Ectodermal cell (in vitro differentiated cells): Measurements from ENCODE around the gene ARL4D.

Experiments used
- H3K27ac ChIP-seq: 2 replicates; pipeline ENCODE4 v1.7.0; 2013; ENCODE audit warnings: mild to moderate bottlenecking, low read depth, low read length; ENCODE audit not compliant: insufficient read depth, poor library complexity, severe bottlenecking
- H3K27me3 ChIP-seq: 2 replicates; pipeline ENCODE4 v1.7.0; 2013; ENCODE audit warnings: mild to moderate bottlenecking, low read length; ENCODE audit not compliant: insufficient read depth, control insufficient read depth, poor library complexity, severe bottlenecking
- H3K36me3 ChIP-seq: one replicate; pipeline ENCODE4 v1.7.0; 2013; ENCODE audit warnings: low read length; ENCODE audit not compliant: control insufficient read depth, insufficient read depth
- H3K4me1 ChIP-seq: one replicate; pipeline ENCODE4 v1.7.0; 2013; ENCODE audit warnings: low read length; ENCODE audit not compliant: control insufficient read depth, insufficient read depth
- H3K4me3 ChIP-seq: 2 replicates; pipeline ENCODE4 v1.7.0; 2013; ENCODE audit warnings: low read depth, low read length, control low read depth; ENCODE audit not compliant: insufficient read depth
- H3K9me3 ChIP-seq: 2 replicates; pipeline ENCODE4 v1.7.0; 2013; ENCODE audit warnings: mild to moderate bottlenecking, low read length, moderate library complexity; ENCODE audit not compliant: control insufficient read depth
- WGBS, 2 experiments: methylation state at CpG; one replicate each; pipeline ENCODE4 v1.1.7; 2013; ENCODE audit warnings: missing lambda C conversion rate in 2 of 2; 5-methylcytosine and 5-hydroxymethylcytosine counted together

ARL4D gene

DNA sequence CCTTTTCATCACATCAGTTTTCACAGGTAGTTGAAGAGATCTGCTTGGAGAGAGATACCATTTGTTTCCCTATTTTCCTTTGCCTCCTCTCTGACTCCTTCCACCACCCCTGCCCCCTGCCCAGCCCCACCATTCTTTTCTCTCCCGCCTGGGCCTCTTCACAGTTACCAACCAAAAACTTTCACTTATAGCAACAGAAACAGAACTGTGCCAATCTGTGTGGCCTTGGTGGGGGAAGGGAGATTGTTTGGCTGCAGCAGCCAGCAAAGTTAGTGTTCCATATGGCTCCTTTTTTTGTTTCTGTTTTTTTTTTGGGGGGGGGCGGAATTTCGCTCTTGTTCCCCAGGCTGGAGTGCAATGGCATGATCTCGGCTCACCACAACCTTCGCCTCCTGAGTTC is 17.2 kb upstream of the ARL4D start:
- 93 to 97% methylated on average over 5 of the region's 5 CpGs for WGBS, 2 experiments
- Histone ChIP-seq H3K27ac (no peak overlapping the region), H3K36me3 (no peaks in the 10 kb centered on the region), H3K4me1 (no peaks in the 10 kb centered on the region), H3K9me3 (no peaks in the 10 kb centered on the region), H3K4me3 (no peak overlapping the region), H3K27me3 (no peaks in the 10 kb centered on the region)

DNA sequence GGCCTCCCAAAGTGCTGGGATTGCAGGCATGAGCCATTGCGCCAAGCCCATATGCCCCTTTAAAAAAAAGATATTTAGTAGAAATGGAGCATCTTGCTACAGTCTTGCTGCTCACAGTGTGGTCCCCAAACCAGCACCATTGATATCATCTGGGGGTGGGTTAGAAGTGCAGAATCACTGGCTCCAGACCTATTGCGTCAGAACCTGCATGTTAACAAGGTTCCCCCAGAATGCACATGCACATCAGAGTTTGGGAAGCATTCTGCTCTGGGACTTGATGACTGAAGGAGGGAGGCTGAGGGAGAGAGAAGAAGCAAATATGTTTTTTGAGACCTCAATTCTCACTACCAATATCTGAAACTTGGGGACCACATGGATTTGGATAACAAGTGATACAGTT is 16.0 kb upstream of the ARL4D start:
- 89 to 96% methylated on average over 2 of the region's 2 CpGs for WGBS, 2 experiments
- Histone ChIP-seq H3K4me3 (no peak overlapping the region), H3K36me3 (no peaks in the 10 kb centered on the region), H3K9me3 (no peaks in the 10 kb centered on the region), H3K4me1 (no peaks in the 10 kb centered on the region), H3K27ac (no peak overlapping the region), H3K27me3 (no peaks in the 10 kb centered on the region)

DNA sequence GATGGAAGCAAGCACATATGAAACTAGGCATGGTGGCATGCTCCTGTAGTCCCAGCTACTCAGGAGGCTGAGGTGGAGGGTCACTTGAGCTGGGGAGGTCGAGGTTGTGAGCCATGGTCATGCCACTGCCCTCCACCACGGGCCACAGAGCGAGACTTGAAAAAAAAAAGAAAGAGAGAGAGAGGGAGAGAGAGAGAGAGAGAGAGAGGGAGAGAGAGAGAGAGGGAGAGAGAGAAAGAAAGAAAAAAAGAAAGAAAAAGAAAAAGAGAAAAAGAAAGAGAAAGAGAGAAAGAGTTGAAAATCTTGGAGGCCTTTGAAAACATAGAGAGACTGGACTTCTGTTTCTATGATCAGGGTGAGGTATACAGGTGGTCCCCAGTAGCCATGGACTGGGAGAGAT is 15.4 kb upstream of the ARL4D start:
- Histone ChIP-seq H3K4me1 (no peaks in the 10 kb centered on the region), H3K36me3 (no peaks in the 10 kb centered on the region), H3K27me3 (no peaks in the 10 kb centered on the region), H3K4me3 (no peak overlapping the region), H3K9me3 (no peaks in the 10 kb centered on the region), H3K27ac (no peak overlapping the region)
- WGBS, 2 experiments, result 92% methylated on average over 3 of the region's 3 CpGs

DNA sequence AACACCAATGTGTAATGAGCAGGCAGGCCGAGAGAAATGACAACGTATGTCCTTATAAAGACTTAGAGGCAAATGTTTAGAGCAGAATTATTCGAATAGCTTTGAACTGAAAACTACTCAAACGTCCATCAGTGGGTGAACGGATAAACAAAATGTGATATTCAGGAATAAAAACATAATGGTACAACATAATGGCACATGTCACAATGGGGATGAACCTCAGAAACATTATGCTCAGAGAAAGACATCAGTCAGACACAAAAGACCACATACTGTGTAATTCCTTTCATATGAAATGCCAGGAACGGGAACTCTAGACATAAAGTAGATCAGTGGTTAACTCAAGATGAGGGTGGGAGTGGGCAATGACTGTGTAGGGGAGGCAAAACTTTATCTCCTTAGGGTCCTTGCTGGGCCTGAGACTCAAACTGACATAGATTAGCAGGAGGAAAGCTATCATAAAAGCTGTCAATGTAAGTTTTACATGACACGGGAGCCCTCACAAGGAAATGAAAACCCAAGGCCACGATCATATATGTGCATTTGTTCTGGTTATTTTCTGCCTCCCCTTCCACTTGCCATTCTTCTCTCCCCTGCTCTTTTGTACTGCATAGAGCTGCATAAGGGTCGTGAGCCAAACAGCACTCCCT is 14.8 kb upstream of the ARL4D start:
- H3K27me3 ChIP-seq, result no peaks in the 10 kb centered on the region
- no peak overlapping the region for H3K27ac ChIP-seq
- 78 to 80% methylated on average over 9 of the region's 9 CpGs for WGBS, 2 experiments

DNA sequence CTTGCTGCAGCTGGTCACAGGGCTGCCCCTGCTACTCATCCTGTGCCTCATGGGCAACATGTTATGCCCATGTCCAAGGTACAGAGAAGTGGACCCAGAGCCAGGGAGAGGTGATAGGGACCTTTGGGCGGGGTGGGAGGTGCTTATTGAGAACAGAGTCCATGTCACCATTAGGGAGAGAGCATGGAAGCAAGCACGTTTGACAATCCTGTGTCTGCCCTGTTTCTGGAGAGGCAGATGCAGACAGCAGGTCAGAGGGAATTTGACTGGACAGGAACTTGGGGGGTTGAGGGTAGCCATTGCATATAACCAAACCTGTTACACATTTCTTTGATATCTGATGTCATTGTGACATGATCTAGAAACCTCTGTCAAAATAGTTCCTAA is 14.3 kb upstream of the ARL4D start:
- Histone ChIP-seq H3K36me3 (no peaks in the 10 kb centered on the region), H3K4me1 (no peaks in the 10 kb centered on the region), H3K27me3 (no peaks in the 10 kb centered on the region), H3K4me3 (no peak overlapping the region), H3K9me3 (no peaks in the 10 kb centered on the region), H3K27ac (no peak overlapping the region)
- WGBS, 2 experiments, result 63% methylated on average over 2 of the region's 2 CpGs

More for the DNA sequence above, 14.8 kb upstream of the ARL4D start:
- Histone ChIP-seq H3K9me3 (no peaks in the 10 kb centered on the region), H3K4me3 (no peak overlapping the region), H3K36me3 (no peaks in the 10 kb centered on the region), H3K4me1 (no peaks in the 10 kb centered on the region)

DNA sequence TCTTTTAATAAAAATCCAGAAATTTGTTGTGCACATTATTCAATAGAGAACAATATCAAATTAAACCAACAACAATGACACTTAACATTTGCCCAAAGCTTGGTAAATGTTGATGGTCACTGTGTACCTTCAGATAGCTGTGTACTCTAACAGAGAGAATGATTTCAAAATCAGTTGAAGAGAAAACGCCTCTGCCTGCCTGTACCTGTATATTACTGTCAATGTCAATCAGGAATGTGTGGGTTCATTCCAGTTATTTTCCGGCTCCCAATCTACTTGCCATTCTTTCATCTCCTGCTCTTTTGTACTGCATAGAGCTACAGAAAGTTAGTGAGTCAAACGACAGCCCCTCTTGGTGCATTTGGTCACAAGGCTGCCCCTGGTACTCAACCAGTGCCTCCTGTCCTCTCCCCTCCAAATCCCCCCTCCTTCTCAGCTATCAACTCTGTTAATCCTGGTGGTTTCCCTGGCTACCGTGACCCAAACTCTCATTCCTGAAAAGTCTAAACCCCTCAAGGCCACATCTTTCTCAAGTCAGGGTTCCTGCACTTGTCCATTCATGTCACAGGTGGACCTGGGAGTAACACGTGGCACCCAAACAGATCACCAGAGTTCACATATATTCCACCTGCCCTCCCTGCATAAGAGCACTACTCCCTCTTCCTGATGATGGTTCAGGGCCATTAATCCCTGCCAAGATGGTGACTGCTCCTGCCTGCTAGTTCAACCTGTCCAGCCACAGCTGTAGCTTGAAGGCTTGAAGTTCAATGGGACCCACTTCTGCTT is 13.6 kb upstream of the ARL4D start:
- Histone ChIP-seq H3K4me3 (no peak overlapping the region), H3K27me3 (no peaks in the 10 kb centered on the region), H3K4me1 (no peaks in the 10 kb centered on the region), H3K36me3 (no peaks in the 10 kb centered on the region), H3K27ac (no peak overlapping the region), H3K9me3 (no peaks in the 10 kb centered on the region)
- 65 to 66% methylated on average over 5 of the region's 5 CpGs for WGBS, 2 experiments

DNA sequence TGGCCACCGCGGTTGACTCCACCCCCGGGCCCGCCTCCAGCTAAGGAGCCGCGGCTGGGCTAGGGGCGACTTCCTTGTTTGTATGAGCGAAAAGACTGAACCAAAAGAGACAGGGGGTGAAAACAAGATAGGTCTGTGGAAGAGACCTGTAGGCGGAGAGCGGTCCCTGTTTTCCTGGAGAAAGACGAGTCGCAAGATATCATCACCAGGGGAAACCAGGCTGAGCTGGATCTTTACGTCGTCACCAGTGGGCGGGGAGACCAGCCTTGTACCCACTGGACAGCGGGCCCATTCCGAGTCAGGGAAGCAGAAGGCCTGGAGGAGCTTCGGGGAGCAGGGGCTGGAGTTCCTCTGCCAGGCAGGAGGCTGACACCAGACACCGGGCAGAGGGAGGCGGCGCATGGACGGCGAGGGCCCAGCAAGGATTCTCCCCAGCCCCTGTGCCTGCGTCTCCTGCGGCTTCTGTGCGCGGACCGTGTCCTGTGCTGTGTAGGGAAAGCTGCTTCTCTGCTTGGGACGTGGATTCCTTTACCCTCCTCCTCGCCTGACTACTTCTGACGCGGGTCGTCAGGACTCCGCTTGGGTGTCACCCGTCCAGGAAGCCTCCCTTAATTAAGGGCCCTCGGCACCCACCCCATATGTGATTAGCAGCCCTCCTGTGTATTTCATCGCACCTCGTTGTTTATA is 10.3 kb upstream of the ARL4D start:
- Histone ChIP-seq H3K4me1 (no peaks in the 10 kb centered on the region), H3K36me3 (no peaks in the 10 kb centered on the region), H3K9me3 (no peaks in the 10 kb centered on the region), H3K27me3 (no peaks in the 10 kb centered on the region), H3K4me3 (peak overlapping the region; percentile 47), H3K27ac (peak overlapping the region; percentile 96)
- 1 to 2% methylated on average over 38 of the region's 38 CpGs for WGBS, 2 experiments

DNA sequence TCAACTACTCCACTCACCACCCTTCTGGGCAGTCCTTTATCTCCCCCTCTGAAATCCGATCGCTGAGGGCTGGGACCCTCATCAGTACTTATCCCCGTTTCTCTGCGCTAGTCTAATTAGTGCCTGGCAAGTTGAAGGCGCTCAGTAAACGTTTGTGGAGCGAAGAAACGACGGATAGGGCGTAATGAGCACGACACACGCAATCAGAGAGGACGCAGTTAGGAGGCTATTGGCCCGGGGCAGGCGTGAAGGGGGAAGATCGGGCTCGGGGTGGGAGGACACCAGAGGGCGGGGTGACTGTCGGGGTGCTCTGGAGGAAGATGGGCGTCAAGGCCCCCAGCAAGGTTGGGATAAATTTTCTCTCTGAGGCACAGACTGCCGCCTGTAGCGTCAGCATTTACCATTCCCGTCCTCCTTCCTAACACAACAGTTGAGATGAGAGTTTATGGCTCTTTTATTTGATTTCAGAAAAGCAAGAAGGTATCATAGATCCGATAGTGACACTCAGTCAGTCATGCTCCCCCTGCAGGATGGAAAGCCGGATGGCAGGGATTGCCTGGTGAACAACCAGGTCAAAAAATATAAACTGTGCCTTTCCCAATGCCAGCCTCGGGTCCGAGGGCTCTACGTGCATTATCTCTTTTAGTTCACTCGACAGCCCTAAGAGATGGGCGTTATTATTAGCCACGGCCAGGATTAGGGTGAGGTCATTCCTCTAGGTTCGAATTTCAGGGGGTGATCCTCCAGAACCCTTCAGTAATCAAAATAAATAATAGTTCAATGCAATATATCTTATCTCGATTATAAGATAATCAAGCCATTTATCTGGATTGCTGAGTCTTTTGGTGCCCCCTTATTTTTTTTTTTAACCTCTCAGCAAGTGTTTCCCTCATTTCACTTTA is 9.5 kb upstream of the ARL4D start:
- Histone ChIP-seq H3K27ac (peak overlapping the region; percentile 96), H3K27me3 (no peaks in the 10 kb centered on the region), H3K4me3 (peak overlapping the region; percentile 47), H3K36me3 (no peaks in the 10 kb centered on the region), H3K4me1 (no peaks in the 10 kb centered on the region), H3K9me3 (no peaks in the 10 kb centered on the region)
- WGBS, 2 experiments, result 6 to 7% methylated on average over 33 of the region's 33 CpGs

DNA sequence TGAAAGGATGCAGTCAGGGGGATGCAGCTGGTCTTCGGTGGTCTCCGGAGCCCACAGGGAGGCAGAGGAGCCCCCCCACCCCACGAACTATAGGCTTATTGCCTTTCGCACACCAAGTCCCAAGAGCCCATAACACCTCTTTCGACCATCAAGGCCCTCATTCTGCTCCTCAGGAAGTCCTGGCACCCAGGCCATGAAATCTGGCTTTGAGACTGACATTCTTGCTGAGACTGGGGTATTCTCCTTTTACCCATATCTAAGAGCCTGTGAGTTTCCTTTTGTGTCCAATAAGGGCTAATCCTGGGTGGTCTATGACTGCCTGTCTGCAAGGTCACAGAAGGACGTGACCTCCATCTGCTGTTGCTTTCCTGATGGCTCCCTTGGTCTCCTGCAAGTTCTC is 6.4 kb upstream of the ARL4D start:
- 87 to 90% methylated on average over 6 of the region's 6 CpGs for WGBS, 2 experiments
- H3K4me1 ChIP-seq, result no peaks in the 10 kb centered on the region
- H3K27ac ChIP-seq, result no peak overlapping the region
- no peaks in the 10 kb centered on the region for H3K27me3 ChIP-seq
- no peaks in the 10 kb centered on the region for H3K36me3 ChIP-seq
- no peaks in the 10 kb centered on the region for H3K9me3 ChIP-seq
- H3K4me3 ChIP-seq, result no peak overlapping the region
